ENCODE results near the gene MACO1.
"Not testable (repeated sequence)": the region's sequence is repeated elsewhere in the genome, so short reads cannot be mapped to it uniquely, and the experiment has no call there.

The MACO1 gene

DNA sequence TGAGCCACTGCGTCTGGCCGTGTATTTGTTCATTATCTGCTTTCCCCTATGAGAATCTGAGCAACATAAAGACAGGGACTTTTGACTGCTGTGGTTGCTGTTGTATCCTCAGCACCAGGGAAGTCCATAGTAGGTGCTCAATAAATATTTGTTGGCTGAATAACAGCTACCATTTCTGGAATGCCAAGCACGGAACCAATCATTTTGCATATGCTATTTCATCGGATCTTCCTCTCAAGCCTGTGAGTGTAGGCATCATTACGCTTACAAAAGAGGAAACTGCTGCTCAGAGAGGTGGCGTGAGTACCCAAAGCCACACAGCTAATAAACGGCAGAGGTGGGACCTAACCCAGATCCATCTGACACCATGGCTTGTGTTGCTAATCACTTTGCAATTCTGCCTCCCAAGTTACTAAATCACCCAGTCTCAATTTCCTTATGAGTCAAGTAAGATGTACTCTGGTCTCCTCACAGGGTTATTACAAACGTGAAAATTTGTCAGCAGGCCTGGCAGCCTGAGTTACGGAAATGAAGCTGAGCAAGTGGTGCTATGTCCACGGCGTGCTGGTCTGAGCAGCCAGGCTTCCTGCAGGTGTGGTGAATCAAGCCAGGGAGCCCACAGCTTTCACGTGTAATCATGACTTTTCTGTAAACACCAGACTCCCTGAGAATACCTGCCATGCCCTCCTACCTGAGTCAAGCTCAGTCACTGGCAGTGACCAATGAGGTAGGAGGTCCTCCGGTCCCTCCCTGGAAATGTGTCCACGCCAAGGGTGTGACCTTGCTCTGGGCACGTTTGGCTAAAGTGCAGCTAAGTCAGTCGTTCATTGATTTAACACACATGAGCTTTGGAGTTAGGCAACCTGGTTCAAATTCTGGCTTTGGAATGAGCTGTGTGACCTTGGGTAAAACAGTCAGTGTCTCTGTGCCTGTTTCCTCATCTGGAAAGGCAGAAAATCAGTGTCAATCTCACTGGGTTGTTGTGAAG is 5.3 kb upstream of the MACO1 start:
- no peak for DNase-seq

GRCh38 chr1:25427696-25428095 is 3.0 kb upstream of the MACO1 start:
- no peak for DNase-seq

DNA sequence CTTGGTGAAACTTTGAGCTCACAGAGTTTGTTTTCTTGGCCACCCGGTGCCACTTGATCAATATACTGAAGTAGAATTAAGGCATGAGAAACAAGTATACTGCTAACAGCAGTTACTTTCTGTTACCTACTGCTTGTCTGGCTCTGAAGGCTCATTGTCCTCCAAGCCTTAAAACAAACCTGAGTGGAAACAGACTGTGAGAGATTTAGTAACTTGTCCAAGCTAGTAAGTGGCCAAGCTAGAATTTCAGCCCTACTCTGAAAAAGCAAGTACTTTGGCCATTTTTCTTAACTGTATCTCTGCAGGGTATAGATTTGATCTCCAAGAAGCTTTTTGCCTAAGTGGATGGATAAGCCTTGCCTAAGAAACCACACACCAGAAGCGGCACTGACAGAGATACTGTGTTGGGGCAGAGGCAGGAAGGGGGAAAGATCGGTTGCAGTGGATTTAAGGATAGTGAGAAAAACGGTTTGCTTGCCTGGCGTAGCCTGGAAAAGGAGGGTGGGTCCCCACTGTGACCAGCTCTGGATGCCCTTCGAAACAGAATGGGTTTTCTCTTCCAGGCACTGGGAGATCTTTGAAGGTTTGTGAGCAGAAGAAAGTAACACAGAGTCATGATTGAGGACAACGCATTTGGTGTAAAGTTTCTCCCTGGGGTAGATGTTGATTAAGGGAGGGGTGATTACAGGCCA is 2.1 kb upstream of the MACO1 start:
- no peak for DNase-seq

DNA sequence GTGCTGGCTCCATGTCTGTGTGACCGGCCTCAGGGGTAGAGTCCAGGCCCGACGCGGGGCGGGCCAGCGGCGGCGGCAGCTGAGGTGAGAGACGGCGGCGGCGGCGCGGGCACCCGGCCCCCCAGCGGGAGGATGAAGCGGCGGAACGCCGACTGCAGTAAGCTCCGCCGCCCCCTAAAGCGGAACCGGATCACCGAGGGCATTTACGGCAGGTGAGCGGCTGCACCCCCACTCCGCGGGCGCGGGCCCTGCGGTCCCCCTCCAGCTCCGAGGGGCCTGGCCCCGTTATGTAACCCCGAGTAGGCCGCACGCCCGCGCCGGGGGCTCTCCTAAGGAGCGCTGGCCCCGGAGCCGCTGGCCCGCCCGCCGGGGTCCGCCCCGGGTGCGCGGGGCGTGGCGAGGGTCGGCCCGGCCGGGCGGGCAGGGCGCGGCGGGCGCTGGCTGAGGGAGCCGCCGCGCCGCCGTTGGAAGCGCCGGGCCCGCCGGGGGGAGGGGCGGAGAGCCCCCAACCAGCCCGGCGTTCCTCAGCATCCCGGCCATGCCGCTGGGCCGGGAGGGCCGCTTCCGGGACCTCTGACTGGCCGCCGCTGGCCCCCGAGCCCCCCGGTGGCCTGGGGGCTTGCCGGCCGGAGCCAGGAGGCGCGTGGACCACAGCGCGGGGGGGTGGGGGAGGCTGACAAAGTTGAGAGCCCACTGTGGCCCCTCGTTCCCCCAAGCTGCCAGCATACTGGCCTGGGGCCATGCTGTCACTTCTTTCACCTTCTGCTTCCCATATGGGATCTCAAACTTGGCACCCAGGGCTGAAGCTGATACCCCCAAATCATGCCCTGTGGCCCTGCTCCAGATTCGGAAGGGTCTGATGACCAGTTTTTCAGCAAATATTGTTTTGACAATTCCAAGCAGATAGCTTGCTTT is 527 bp downstream of the MACO1 start:
- DNase-seq = peak; percentile 63

DNA sequence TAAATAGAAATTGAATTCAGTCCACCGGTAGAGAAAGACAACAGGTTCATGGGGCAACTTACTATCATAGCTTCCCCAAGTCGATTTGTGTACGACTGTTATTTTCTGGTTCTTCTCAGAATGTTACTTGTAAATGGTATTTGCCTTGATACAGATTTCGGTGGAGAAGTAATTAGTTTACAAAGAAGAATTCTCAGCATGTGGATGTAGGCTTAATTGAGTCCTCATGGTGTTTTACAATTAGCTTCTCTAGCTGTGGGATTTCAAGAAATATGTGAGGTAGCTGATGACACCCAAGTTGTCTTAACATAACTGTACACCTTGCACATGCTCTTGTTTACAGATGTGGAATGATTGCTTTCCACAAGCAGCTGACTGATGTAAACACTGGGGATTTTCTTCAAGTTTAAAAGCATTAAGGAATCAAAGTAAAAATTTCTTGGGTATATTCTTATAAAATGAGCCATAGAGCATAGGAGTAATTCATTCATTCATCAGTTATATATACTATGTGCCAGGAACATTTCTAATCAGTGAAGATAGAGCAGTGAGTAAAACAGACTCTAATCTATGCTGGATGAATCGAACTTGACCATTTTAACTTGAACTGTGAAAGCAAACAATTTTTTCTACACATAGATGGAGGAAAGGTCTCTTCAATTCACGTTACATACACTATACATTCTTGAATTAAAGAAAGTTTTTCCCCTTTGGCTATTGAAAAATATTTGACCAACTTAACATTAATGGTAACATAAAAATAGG is 1.4 kb downstream of the MACO1 start:
- DNase-seq = peak; percentile 21

- DNase-seq = no peak
Measured at GRCh38 chr1:25432749-25433388, 2.2 kb downstream of the MACO1 start.

- DNase-seq = peak; percentile 14
Measured at GRCh38 chr1:25433389-25434186, 2.9 kb downstream of the MACO1 start.

DNA sequence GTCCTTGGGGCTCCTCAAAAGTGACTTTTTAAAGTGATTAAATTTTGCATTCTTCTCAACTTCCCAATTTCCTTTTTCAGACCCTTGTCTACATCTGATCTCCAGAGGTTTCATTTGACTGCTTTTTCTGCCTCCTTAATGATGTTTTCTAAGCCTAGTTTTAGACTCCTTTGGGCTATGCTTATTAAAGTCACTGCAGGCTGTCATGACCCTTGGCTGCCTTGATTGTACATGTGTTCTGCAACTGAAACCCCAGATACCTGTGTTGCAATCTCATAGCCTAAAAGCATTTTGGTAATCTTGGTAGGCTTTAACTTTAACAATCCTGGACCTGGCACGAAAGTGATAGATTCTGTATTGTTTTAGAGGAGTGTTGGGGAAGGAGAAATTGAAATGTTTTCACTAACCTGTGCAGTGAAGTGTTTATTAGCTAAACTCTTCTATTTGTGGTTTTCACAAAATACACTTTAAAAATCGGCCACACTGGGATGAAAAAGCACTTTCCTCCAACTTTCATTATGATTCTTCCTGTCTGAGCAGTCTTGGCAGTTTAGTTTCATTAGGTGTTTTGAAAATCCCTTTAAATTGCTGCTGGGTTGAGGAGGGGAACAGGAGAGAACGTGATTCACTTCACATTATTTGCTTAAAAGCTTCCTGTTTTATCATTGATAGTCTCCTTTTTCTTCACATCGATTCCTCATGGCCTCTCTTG is 4.9 kb downstream of the MACO1 start:
- DNase-seq = no peak

GRCh38 chr1:25437672-25438071 is 7.0 kb downstream of the MACO1 start:
- no peak for DNase-seq

GRCh38 chr1:25439287-25439686 is 8.6 kb downstream of the MACO1 start:
- no peak for DNase-seq

DNA sequence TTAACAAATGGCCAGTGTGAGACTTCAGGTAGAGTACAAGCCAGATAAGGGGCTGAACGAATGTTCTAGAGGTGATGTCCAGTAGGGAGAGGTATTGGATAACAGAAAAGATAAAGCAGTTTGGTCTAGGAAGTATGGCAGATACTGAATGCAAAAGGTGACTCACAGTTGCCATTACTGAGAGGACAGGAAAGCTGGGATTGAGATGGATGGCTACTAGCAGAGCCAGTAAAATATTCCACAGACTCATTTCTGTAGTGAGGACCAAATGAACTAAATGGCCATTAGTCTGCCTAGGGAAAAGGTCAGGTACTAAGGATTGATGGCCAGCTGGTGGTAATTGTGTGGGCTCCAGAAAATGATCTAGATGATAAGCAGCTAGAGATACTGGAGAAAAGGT is 11.5 kb downstream of the MACO1 start:
- DNase-seq = peak; percentile 6

- no peak for DNase-seq
Measured at GRCh38 chr1:25443030-25443699, 12.5 kb downstream of the MACO1 start.

DNA sequence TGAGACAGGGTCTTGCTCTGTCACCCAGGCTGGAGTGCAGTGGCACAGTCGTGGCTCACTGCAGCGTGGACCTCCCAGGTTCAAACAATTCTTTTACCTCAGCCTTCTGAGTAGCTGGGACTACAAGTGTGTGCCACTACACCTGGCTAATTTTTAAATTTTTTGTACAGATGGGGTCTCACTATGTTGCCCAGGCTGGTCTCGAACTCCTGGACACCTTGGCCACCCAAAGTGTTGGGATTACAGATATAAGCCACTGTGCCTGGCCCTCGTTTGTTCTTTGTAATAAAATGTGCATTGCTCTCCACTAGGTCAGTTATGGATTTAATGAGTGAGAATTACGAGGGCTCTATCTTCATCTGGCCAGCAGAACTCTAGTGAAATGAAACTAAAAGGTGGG is 13.9 kb downstream of the MACO1 start:
- not testable (repeated sequence) for DNase-seq

- DNase-seq = no peak
Measured at GRCh38 chr1:25445993-25446538, 15.4 kb downstream of the MACO1 start.

DNA sequence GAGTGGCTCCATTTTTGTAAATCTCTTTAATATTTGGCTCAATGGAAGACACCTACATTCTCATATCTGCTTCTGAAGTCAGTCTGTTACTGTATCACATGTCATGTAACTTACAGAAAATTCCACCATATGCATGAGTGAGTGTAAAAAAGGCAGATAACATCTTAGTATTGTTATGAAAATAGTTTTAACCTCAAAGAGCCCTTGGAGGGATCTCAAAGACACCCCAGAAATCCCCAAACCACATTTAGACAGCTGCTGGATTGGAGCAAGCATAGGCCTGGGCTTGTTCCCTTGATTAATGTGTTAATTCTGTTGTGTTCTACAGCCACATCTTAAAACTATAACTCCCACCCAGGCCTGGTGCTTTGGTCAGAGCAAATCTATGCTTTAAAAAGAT is 16.9 kb downstream of the MACO1 start:
- DNase-seq = no peak

- DNase-seq = no peak
Measured at GRCh38 chr1:25450891-25451290, 20.2 kb downstream of the MACO1 start.

DNA sequence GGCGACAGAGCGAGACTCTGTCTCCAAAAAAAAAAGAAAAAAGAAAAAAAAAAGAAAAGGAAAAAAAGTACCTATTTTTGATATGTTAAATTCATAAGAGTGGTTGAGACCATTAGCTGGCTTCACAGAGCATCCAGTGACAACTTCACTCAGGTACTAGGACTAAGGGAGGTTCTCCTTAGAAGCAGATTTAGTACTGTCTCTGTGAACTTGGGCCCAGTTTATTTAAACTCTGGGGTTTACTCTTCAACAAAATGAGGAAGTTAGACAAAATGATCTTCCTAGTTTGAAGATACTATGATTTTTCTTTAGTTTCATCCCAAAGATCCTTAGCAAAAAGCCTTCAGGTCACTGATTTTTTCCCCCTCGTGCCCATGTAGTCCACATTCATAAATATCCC is 21.2 kb downstream of the MACO1 start:
- no peak for DNase-seq

DNA sequence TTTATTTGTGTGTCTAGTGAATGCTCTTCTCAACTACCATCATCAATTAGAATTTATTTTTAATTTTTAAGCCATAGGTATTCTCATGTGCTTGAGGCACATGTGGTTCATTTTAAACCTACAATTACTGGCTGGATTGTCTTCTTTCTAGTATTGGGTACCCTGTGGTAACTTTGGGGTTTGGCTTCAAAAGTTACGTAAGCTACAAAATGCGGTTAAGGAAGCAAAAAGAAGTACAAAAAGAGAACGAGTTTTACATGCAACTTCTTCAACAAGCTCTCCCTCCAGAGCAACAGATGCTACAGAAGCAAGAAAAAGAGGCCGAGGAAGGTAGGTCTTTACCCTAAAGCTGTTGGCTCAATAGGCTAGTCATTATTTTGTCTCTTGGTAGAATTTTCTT is 25.8 kb downstream of the MACO1 start:
- no peak for DNase-seq

Data from NCI-H69 (cell line).